NCI-H1092 treated with DMSO at 0.1 percent for 48 hours (cell line): Measurements from ENCODE around the gene IL21.
"Not testable (repeated sequence)": the region's sequence is repeated elsewhere in the genome, so short reads cannot be mapped to it uniquely, and the experiment has no call there.

ENCODE experiments used
- DNase-seq: peaks from one replicate; lab custom pipeline; 2025; lab: John Stamatoyannopoulos, UW

IL21 gene

GRCh38 chr4:122577808-122578781, 42.8 kb downstream of the IL21 start:
- peak; percentile 42 for DNase-seq

DNA sequence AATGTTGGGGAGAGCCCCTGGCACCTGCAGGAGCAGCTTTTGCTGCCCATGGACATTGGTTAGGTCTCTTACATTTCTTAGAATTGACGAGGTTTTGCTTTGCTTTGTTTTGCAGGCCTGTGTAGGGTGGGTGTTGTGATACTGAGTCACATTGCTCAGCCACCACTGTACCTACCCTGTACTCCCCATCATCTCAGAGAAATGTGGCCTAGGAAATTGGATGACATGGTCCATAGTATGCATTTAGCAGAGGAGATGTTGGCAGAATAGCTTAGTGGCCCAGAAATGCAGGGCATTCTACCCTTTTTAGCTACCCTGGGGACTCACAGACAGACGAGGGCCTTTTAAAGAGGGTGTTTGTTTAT, 43.7 kb downstream of the IL21 start:
- DNase-seq: no peak

- peak; percentile 45 for DNase-seq
These were observed 44.3 kb downstream of the IL21 start for GRCh38 chr4:122576261-122577188.

DNA sequence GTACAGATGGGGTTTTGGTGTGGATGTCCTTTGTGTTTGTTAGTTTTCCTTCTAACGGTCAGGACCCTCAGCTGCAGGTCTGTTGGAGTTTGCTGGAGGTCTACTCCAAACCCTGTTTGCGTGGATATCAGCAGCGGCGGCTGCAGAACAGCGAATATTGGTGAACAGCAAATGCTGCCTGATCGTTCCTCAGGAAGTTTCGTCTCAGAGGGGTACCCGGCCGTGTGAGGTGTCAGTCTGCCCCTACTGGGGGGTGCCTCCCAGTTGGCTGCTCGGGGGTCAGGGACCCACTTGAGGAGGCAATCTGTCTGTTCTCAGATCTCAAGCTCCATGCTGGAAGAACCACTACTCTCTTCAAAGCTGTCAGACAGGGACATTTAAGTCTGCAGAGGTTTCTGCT, 46.5 kb downstream of the IL21 start:
- not testable (repeated sequence) for DNase-seq

DNA sequence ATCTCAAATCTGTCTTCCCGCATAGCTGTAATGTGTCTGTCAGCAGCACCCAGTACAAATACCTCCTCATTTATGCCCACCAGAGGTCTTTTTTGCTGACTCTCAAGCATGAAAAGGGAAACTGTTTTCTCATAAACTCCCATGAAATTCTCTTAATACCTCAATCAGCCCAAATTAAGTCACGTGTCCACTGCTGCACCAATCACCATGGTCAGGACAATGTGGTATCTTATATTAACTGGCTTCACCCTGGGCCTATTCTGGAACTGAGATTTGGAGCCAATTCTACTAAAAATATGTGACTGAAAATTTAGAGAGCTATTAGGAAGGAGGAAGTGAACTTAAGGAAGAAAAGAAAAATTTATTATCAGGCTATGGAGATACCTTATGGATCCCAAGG, 58.4 kb downstream of the IL21 start:
- no peak for DNase-seq
